ENCODE data around the gene LARP1.
"Not testable (repeated sequence)": the region's sequence is repeated elsewhere in the genome, so short reads cannot be mapped to it uniquely, and the experiment has no call there.

Gene LARP1

DNA sequence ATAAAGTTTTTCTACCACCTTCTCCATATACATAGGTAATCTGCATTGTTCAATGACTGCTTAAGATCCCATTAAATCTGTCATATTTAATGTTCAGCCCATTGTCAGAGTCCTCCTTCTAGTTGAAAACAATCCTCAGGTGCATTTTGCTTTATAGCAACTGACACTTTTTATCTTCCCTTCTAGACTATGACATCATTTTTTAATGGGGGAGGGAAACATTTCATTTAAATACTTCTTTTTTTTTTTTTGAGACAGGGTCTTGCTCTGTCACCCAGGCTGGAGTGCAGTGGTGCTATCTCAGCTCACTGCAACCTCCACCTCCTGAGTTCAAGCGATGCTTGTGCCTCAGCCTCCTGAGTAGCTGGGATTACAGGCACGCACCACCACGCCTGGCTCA, 77.6 kb downstream of the LARP1 start:
- H3K9ac ChIP-seq (ENCODE audit: low read depth in 1 of 2, low read length in 2 of 2); H3K4me3 ChIP-seq (ENCODE audit: low read length in 2 of 2); H3K36me3 ChIP-seq (ENCODE audit: control insufficient read depth in 2 of 2, insufficient read depth in 2 of 2, low read length in 2 of 2); H3K27me3 ChIP-seq (ENCODE audit: control insufficient read depth in 2 of 2, insufficient read depth in 2 of 2, low read length in 2 of 2); H3K9me3 ChIP-seq (ENCODE audit: control insufficient read depth in 2 of 2, low read length in 2 of 2); H3K27ac ChIP-seq (ENCODE audit: low read depth in 2 of 2, low read length in 2 of 2): not testable (repeated sequence)
- peaks cover 21 to 37% of the 10 kb centered on the region in 2 donors for H3K4me1 ChIP-seq (ENCODE audit: control insufficient read depth in 2 of 2, insufficient read depth in 2 of 2, low read length in 2 of 2)

DNA sequence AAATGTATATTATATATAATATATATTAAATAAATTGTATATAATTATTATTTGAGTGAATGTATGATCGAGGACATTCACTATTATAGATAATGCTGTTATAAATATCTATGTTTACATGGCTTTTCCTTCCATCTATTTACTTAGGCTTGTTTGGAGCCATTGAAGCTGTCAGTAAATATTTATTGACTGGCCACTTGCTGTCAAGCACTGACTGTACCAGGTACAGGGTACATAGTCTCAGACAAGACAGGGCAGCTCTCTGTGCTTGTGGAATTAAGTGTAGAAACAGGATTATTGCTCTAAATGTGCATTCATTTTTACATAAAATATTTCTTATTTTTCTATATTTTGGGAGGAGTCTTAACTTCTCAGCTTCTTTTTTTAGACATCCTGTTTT, 78.9 kb downstream of the LARP1 start:
- Histone ChIP-seq H3K27me3 (ENCODE audit: control insufficient read depth in 2 of 2, insufficient read depth in 2 of 2, low read length in 2 of 2) (no peaks in the 10 kb centered on the region), H3K4me3 (ENCODE audit: low read length in 2 of 2) (no peak overlapping the region), H3K9ac (ENCODE audit: low read depth in 1 of 2, low read length in 2 of 2) (no peak overlapping the region), H3K36me3 (ENCODE audit: control insufficient read depth in 2 of 2, insufficient read depth in 2 of 2, low read length in 2 of 2) (peaks cover 4 to 10% of the 10 kb centered on the region in 2 donors), H3K4me1 (ENCODE audit: control insufficient read depth in 2 of 2, insufficient read depth in 2 of 2, low read length in 2 of 2) (peaks cover 21 to 34% of the 10 kb centered on the region in 2 donors), H3K9me3 (ENCODE audit: control insufficient read depth in 2 of 2, low read length in 2 of 2) (no peaks in the 10 kb centered on the region), H3K27ac (ENCODE audit: low read depth in 2 of 2, low read length in 2 of 2) (no peak overlapping the region)

DNA sequence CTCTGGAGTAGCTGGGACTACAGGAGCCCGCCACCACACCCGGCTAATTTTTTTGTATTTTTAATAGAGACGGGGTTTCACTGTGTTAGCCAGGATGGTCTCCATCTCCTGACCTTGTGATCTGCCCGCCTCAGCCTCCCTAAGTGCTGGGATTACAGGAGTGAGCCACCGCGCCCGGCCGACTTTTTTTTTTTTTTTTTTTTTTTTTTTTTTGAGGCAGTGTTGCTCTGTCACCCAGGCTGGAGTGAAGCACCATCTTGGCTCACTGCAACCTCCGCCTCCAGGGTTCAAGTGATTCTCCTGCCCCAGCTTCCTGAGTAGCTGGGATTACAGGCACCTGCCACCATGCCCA, 80.5 kb downstream of the LARP1 start:
- not testable (repeated sequence) for H3K4me3 ChIP-seq (ENCODE audit: low read length in 2 of 2); H3K9ac ChIP-seq (ENCODE audit: low read depth in 1 of 2, low read length in 2 of 2); H3K36me3 ChIP-seq (ENCODE audit: control insufficient read depth in 2 of 2, insufficient read depth in 2 of 2, low read length in 2 of 2); H3K9me3 ChIP-seq (ENCODE audit: control insufficient read depth in 2 of 2, low read length in 2 of 2); H3K27me3 ChIP-seq (ENCODE audit: control insufficient read depth in 2 of 2, insufficient read depth in 2 of 2, low read length in 2 of 2); H3K27ac ChIP-seq (ENCODE audit: low read depth in 2 of 2, low read length in 2 of 2)
- H3K4me1 ChIP-seq (ENCODE audit: control insufficient read depth in 2 of 2, insufficient read depth in 2 of 2, low read length in 2 of 2), result peaks cover 12 to 19% of the 10 kb centered on the region in 2 donors

DNA sequence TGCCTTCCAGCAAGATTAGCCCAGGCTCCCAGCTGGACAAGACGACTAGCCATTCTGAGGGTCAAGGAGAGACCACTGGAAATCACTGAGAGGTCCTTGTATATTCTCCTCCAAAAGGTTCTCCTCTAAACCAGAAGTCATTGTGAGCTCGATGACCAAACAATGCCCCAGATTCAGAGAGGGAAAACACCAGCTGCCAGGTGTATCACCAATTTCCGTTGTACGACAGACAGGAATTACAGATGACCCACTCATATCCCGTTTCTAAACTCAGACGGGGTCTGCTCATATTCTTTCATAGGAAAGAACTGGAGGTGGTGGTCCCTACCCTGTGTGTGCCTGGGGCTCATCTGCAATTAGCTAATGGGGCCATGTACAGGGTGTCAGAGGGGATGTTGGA, 81.0 kb downstream of the LARP1 start:
- H3K27me3 ChIP-seq (ENCODE audit: control insufficient read depth in 2 of 2, insufficient read depth in 2 of 2, low read length in 2 of 2), result no peaks in the 10 kb centered on the region
- H3K27ac ChIP-seq (ENCODE audit: low read depth in 2 of 2, low read length in 2 of 2), result no peak overlapping the region
- H3K36me3 ChIP-seq (ENCODE audit: control insufficient read depth in 2 of 2, insufficient read depth in 2 of 2, low read length in 2 of 2), result peaks cover 3% of the 10 kb centered on the region in 2 donors
- no peaks in the 10 kb centered on the region for H3K9me3 ChIP-seq (ENCODE audit: control insufficient read depth in 2 of 2, low read length in 2 of 2)
- H3K4me3 ChIP-seq (ENCODE audit: low read length in 2 of 2), result no peak overlapping the region
- H3K9ac ChIP-seq (ENCODE audit: low read depth in 1 of 2, low read length in 2 of 2), result no peak overlapping the region
- H3K4me1 ChIP-seq (ENCODE audit: control insufficient read depth in 2 of 2, insufficient read depth in 2 of 2, low read length in 2 of 2), result peaks cover 12 to 18% of the 10 kb centered on the region in 2 donors

DNA sequence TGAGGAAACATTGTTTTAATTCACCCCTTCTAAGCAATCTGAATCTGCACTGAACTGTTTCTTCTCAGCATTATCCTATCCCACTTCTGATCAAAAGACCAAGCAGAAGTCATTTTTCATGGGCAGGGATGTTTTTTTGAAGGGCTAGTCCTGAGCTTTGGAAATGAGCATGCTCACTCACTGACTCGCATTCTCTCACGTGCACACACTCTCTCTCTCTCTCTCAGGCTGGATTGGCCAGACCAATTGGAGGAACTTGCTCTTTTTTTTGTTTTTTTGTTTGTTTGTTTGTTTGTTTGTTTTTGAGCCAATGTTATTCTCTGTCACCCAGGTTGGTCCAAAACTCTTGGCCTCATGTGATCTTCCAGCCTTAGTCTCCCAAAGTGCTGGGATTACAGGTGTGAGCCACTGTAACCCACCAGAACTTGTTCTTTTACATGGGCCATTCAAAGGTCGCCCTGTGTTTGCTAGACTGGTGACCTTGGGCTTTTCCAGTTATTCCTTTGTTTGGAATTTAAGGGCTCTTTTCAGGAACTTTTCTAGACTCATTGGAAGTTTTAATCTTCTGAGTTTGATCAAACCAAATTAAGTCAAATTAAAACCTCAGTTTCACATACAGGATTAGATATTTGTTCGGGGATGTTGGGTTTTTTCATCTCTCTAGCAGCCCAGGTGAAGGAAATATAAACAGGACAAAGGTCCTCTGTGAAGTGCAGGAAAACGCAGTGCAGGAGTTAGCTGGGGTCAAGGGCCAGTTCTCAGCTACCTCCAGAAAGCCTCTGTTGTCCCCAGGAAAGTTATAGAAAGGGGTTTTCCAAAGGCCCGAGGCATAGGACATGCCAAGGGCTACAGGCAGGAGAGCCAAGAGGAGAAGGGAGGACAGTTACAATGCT, 82.1 kb downstream of the LARP1 start:
- H3K27ac ChIP-seq (ENCODE audit: low read depth in 2 of 2, low read length in 2 of 2), result no peak overlapping the region
- no peak overlapping the region for H3K4me3 ChIP-seq (ENCODE audit: low read length in 2 of 2)

DNA sequence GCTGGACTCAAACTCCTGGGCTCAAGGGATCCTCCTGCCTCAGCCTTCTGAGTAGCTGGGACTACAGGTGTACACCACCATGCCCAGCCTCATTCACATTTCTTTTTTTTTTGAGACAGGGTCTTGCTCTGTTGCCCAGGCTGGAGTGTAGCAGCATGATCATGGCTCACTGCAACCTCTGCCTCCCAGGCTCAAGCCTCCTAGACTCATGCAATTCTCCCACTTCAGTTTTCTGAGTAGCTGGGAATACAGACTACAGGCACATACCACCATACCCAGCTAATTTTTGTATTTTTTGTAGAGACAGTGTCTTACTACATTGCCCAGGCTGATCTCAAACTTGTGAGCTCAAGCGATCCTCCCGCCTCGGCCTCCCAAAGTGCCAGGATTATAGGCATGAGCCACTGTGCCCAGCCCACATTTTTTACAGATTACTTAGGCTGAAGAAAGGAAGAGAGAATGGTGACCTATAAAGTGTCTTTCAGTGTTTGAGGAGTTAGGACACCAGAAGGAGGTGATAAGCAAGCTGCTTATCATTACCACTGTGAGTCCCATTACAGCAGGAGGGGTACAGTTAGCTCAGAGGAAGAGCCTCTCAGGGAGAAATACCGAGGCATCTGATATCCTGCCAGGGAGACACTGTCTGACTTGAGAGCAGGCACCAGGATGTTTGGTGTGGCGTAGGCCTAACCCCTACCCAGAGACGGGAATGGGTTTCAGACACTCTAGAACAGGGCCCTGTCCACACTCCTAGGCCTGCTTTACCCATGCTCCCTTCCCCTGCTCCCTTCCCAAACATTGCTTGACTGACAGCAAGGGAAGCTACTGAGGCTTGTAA, 85.5 kb downstream of the LARP1 start:
- H3K4me3 ChIP-seq (ENCODE audit: low read length in 2 of 2), result no peak overlapping the region
- no peak overlapping the region for H3K9ac ChIP-seq (ENCODE audit: low read depth in 1 of 2, low read length in 2 of 2)
- H3K36me3 ChIP-seq (ENCODE audit: control insufficient read depth in 2 of 2, insufficient read depth in 2 of 2, low read length in 2 of 2), result peaks cover 0 to 3% of the 10 kb centered on the region in 2 donors
- no peak overlapping the region for H3K27ac ChIP-seq (ENCODE audit: low read depth in 2 of 2, low read length in 2 of 2)
- no peaks in the 10 kb centered on the region for H3K27me3 ChIP-seq (ENCODE audit: control insufficient read depth in 2 of 2, insufficient read depth in 2 of 2, low read length in 2 of 2)
- H3K9me3 ChIP-seq (ENCODE audit: control insufficient read depth in 2 of 2, low read length in 2 of 2), result no peaks in the 10 kb centered on the region
- peaks cover 7 to 8% of the 10 kb centered on the region in 2 donors for H3K4me1 ChIP-seq (ENCODE audit: control insufficient read depth in 2 of 2, insufficient read depth in 2 of 2, low read length in 2 of 2)

More for the DNA sequence above, 82.1 kb downstream of the LARP1 start:
- no peaks in the 10 kb centered on the region for H3K9me3 ChIP-seq (ENCODE audit: control insufficient read depth in 2 of 2, low read length in 2 of 2)
- H3K9ac ChIP-seq (ENCODE audit: low read depth in 1 of 2, low read length in 2 of 2), result no peak overlapping the region
- peaks cover 12 to 18% of the 10 kb centered on the region in 2 donors for H3K4me1 ChIP-seq (ENCODE audit: control insufficient read depth in 2 of 2, insufficient read depth in 2 of 2, low read length in 2 of 2)
- no peaks in the 10 kb centered on the region for H3K27me3 ChIP-seq (ENCODE audit: control insufficient read depth in 2 of 2, insufficient read depth in 2 of 2, low read length in 2 of 2)
- H3K36me3 ChIP-seq (ENCODE audit: control insufficient read depth in 2 of 2, insufficient read depth in 2 of 2, low read length in 2 of 2), result peaks cover 0 to 3% of the 10 kb centered on the region in 2 donors

DNA sequence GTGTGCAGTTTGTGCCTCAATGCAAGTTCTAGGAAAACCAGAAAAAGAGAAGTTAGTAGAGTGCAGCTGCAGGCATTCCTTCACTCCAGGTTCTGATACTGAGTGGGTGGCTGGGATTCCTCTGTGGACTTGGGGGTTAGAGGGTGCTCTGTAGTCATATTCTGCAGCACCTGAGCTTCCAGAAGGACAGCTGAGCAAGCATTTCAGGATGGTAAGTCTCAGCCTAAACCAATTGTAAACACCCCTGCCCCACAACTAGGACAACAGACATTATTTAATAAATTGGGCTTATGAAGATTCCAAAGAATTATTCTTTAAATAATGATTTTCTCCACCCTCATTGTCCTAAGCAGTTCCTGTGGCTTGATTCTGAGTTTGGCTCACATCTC, 86.1 kb downstream of the LARP1 start:
- H3K4me3 ChIP-seq (ENCODE audit: low read length in 2 of 2), result no peak overlapping the region
- no peaks in the 10 kb centered on the region for H3K27me3 ChIP-seq (ENCODE audit: control insufficient read depth in 2 of 2, insufficient read depth in 2 of 2, low read length in 2 of 2)
- H3K27ac ChIP-seq (ENCODE audit: low read depth in 2 of 2, low read length in 2 of 2), result no peak overlapping the region
- no peak overlapping the region for H3K9ac ChIP-seq (ENCODE audit: low read depth in 1 of 2, low read length in 2 of 2)
- peaks cover 0 to 3% of the 10 kb centered on the region in 2 donors for H3K36me3 ChIP-seq (ENCODE audit: control insufficient read depth in 2 of 2, insufficient read depth in 2 of 2, low read length in 2 of 2)
- no peaks in the 10 kb centered on the region for H3K9me3 ChIP-seq (ENCODE audit: control insufficient read depth in 2 of 2, low read length in 2 of 2)
- peaks cover 7 to 8% of the 10 kb centered on the region in 2 donors for H3K4me1 ChIP-seq (ENCODE audit: control insufficient read depth in 2 of 2, insufficient read depth in 2 of 2, low read length in 2 of 2)

DNA sequence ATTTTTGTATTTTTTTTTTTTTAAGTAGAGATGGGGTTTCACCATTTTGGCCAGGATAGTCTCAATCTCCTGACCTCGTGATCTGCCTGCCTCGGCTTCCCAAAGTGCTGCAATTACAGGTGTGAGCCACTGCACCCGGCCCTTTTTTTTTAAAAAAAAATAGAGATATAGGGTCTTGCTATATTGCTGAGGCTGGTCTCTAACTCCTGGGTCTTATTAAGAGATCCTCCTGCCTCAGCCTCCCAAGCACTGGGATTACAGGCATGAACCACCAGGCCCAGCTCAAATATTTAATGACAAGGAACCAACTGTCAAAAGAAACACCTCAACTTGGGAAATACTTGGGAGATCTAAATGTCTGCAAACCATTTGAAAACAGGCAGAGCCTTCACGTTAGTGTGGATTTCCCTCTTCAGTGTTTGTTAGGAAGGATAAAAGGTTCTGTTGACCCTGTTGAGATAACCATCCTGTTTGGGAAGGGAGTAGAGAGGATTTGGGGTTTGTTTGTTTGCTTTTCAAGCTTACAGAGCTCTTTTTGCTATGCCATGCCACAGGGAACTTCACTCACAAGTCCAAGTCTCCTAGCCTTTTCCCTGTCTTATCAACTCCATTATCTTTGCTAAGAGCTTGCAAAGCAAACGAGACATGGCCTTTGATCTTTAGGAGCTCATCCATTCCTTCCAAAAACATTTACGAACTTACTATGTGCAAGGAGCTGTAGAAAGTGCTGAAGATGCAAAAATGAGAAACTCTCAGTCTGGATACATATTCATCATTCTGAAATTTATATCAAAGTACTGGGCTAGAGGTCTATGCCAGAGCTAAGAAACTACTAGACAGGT, 87.7 kb downstream of the LARP1 start:
- H3K9me3 ChIP-seq (ENCODE audit: control insufficient read depth in 2 of 2, low read length in 2 of 2), result no peaks in the 10 kb centered on the region
- H3K36me3 ChIP-seq (ENCODE audit: control insufficient read depth in 2 of 2, insufficient read depth in 2 of 2, low read length in 2 of 2), result no peaks in the 10 kb centered on the region
- H3K27me3 ChIP-seq (ENCODE audit: control insufficient read depth in 2 of 2, insufficient read depth in 2 of 2, low read length in 2 of 2), result no peaks in the 10 kb centered on the region
- H3K9ac ChIP-seq (ENCODE audit: low read depth in 1 of 2, low read length in 2 of 2), result no peak overlapping the region
- no peak overlapping the region for H3K27ac ChIP-seq (ENCODE audit: low read depth in 2 of 2, low read length in 2 of 2)
- H3K4me3 ChIP-seq (ENCODE audit: low read length in 2 of 2), result no peak overlapping the region
- peaks cover under 1 to 2% of the 10 kb centered on the region in 2 donors for H3K4me1 ChIP-seq (ENCODE audit: control insufficient read depth in 2 of 2, insufficient read depth in 2 of 2, low read length in 2 of 2)

DNA sequence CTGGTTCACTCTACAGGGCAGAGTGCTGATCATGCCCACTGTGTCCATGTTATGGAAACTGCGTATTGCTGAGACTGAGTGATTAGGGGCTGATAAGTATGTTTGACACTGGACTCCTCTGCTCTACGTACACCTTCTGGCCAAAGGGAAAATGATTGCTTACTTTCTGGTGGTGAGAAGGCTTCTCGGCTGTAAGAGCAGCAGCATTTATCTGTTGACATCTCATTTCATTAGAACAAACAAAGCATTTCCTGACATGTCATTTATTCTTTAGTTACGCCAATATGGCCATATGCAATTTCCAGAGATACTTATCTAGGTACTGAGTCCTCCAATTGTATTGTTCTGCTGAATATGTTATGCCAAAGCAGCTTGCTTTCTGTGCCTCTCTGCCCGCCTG, 89.6 kb downstream of the LARP1 start:
- H3K4me1 ChIP-seq (ENCODE audit: control insufficient read depth in 2 of 2, insufficient read depth in 2 of 2, low read length in 2 of 2), result no peaks in the 10 kb centered on the region
- no peaks in the 10 kb centered on the region for H3K36me3 ChIP-seq (ENCODE audit: control insufficient read depth in 2 of 2, insufficient read depth in 2 of 2, low read length in 2 of 2)
- no peak overlapping the region for H3K27ac ChIP-seq (ENCODE audit: low read depth in 2 of 2, low read length in 2 of 2)
- H3K9me3 ChIP-seq (ENCODE audit: control insufficient read depth in 2 of 2, low read length in 2 of 2), result no peaks in the 10 kb centered on the region
- no peak overlapping the region for H3K4me3 ChIP-seq (ENCODE audit: low read length in 2 of 2)
- no peaks in the 10 kb centered on the region for H3K27me3 ChIP-seq (ENCODE audit: control insufficient read depth in 2 of 2, insufficient read depth in 2 of 2, low read length in 2 of 2)
- H3K9ac ChIP-seq (ENCODE audit: low read depth in 1 of 2, low read length in 2 of 2), result no peak overlapping the region
